DND-41 (cell line): ENCODE data around the gene EFNA2.

ENCODE experiments used
- EZH2 ChIP-seq: IDR thresholded peaks from 3 replicates; pipeline ENCODE4 v1.6.1; 2012; ENCODE audit warnings: borderline replicate concordance, low read depth, mild to moderate bottlenecking, moderate library complexity, low read length, inconsistent platforms; ENCODE audit not compliant: severe bottlenecking
- TF ChIP-seq, protein P1 (sequence below): IDR thresholded peaks from 2 replicates; pipeline ENCODE4 v1.5.1; 2012; ENCODE audit warnings: borderline replicate concordance, low read length, moderate library complexity, mild to moderate bottlenecking; ENCODE audit not compliant: poor library complexity, severe bottlenecking; ENCODE audit errors: extremely low read depth

DNA sequence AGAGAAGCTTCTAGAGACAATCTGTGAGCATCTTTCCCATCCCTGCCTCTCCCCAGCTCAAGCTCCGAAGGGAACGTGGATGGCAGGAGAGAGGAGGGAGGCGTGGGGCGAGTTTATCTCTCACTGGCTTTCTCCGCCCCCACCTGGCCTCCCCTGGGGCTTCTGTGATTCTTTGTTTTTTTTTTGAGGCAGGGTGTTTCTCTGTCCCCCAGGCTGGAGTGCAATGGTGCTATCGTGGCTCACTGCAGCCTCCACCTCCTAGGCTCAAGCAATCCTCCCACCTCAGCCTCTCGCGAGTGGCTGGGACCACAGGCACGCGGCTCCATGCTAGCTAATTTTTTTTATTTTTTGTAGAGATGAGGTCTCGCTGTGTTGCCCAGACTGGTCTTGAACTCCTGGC is 23.0 kb downstream of the EFNA2 start:
- TF ChIP-seq, protein P1, sequence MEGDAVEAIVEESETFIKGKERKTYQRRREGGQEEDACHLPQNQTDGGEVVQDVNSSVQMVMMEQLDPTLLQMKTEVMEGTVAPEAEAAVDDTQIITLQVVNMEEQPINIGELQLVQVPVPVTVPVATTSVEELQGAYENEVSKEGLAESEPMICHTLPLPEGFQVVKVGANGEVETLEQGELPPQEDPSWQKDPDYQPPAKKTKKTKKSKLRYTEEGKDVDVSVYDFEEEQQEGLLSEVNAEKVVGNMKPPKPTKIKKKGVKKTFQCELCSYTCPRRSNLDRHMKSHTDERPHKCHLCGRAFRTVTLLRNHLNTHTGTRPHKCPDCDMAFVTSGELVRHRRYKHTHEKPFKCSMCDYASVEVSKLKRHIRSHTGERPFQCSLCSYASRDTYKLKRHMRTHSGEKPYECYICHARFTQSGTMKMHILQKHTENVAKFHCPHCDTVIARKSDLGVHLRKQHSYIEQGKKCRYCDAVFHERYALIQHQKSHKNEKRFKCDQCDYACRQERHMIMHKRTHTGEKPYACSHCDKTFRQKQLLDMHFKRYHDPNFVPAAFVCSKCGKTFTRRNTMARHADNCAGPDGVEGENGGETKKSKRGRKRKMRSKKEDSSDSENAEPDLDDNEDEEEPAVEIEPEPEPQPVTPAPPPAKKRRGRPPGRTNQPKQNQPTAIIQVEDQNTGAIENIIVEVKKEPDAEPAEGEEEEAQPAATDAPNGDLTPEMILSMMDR = no peak
- no peak for TF ChIP-seq EZH2
